T-helper 2 cell treated with Interferon-gamma antibody and Interleukin-4, amounts not matched to agents 5 μg/mL and 100 μg/mL, for 36 hours (primary cell): Measurements from ENCODE around the gene BACH2.

ENCODE experiments used
- DNase-seq: peaks from one replicate; pipeline ENCODE4 v3.0.0; 2021; ENCODE audit warnings: low spot score
- H3K27ac Mint-ChIP-seq: one replicate; pipeline ENCODE4 v1.8.0; 2021; ENCODE audit warnings: mild to moderate bottlenecking, mixed read lengths
- H3K27me3 Mint-ChIP-seq: one replicate; pipeline ENCODE4 v1.8.0; 2021; ENCODE audit warnings: low read depth, mixed read lengths
- H3K36me3 Mint-ChIP-seq: one replicate; pipeline ENCODE4 v1.8.0; 2021; ENCODE audit warnings: low read depth, mixed read lengths
- H3K4me1 Mint-ChIP-seq: one replicate; pipeline ENCODE4 v1.8.0; 2021; ENCODE audit warnings: low read depth, mixed read lengths
- H3K4me3 Mint-ChIP-seq: one replicate; pipeline ENCODE4 v1.8.0; 2022; ENCODE audit warnings: mild to moderate bottlenecking, moderate library complexity, mixed read lengths
- H3K9me3 Mint-ChIP-seq: one replicate; pipeline ENCODE4 v1.8.0; 2021; ENCODE audit warnings: mixed read lengths

BACH2 gene

DNA sequence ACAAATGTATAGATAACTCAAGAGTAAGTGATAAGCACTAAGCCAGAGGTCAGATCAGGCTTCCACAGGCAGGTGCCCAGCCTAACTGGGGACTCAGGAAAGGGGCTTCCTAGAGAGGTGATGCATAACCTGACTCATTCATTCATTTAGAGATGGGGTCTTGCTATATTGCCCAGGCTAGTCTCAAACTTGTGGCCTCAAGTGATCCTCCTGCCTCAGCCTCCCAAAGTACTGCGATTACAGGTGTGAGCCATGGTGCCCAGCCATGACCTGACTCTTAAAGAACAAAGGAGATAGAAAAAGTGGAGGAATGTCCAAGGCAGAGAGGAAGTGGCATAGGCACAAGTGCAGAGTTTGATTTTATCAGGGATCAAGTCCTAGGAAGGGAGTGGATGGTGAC is 360.5 kb downstream of the BACH2 start:
- no peaks in the 10 kb centered on the region for H3K27me3 Mint-ChIP-seq
- H3K4me3 Mint-ChIP-seq = no peak overlapping the region
- DNase-seq = no peak
- no peaks in the 10 kb centered on the region for H3K9me3 Mint-ChIP-seq
- peaks cover 7% of the 10 kb centered on the region for H3K4me1 Mint-ChIP-seq
- H3K27ac Mint-ChIP-seq = peak overlapping the region; percentile 26
- peaks cover 36% of the 10 kb centered on the region for H3K36me3 Mint-ChIP-seq

DNA sequence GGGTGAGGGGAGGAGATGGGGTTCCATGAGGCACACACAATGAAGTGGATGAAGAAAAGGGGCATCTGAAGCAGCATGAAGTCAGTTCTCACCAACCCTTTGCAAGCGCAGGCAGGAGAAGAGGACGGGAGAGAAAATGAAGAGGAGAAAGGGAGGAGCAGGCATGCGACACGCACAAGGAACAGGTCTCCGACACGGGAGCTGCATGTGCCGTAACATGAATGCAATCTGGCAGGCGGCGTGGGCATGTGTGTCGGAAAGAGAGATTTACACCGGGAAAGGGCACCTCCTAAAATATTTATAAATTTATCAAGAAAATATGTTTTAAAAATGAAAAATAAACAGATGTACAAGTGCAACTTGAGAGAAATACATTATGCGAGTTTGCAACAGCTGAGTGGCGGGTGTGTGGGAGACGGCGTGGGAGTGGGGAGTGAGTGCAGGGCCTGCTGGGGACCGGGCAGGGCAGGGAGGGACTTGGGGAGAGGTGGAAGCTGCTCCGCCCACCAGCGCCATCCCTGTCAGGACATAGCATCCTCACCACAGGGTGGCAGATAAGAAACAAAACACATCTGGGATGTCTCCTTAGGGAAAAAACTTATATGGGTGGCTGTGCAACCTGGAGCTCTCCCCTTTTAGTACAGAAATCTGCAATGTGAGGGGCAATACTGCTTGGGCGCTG is 361.8 kb downstream of the BACH2 start:
- no peak for DNase-seq
- H3K4me3 Mint-ChIP-seq = no peak overlapping the region
- H3K36me3 Mint-ChIP-seq = peaks cover 39% of the 10 kb centered on the region
- H3K27ac Mint-ChIP-seq = peak overlapping the region; percentile 31
- peaks cover 3% of the 10 kb centered on the region for H3K4me1 Mint-ChIP-seq
- H3K27me3 Mint-ChIP-seq = no peaks in the 10 kb centered on the region
- H3K9me3 Mint-ChIP-seq = no peaks in the 10 kb centered on the region

DNA sequence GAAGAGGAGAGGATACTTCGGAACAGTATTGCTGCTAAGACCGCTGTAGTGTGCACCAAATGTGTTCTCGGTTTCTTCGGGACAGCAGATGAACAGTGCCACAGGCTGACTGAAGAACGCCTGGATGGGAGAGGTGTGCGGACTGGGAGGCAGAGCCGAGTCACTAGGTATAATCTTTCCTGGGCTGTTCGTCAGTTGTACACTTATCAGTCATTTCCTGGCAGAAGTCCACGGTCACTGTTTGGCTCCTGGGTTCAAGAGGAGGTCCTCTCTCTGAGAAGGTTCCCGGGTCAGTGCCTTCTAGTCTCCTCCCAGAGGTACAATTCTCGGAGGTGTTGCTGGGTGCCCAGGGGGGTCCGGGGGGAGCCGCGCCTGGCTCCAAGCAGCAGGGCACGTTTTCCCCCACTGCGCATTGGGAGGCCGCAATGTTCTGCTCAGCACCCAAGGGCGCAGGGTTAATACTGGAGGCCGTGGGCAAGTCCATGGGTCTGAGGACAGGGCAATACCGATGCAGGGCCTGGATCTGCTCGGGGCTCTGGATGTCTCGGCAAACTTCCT is 364.3 kb downstream of the BACH2 start:
- H3K4me3 Mint-ChIP-seq = no peak overlapping the region
- peaks cover 39% of the 10 kb centered on the region for H3K36me3 Mint-ChIP-seq
- H3K27ac Mint-ChIP-seq = no peak overlapping the region
- DNase-seq = no peak
- H3K4me1 Mint-ChIP-seq = peaks cover 8% of the 10 kb centered on the region
- H3K9me3 Mint-ChIP-seq = no peaks in the 10 kb centered on the region
- H3K27me3 Mint-ChIP-seq = no peaks in the 10 kb centered on the region

DNA sequence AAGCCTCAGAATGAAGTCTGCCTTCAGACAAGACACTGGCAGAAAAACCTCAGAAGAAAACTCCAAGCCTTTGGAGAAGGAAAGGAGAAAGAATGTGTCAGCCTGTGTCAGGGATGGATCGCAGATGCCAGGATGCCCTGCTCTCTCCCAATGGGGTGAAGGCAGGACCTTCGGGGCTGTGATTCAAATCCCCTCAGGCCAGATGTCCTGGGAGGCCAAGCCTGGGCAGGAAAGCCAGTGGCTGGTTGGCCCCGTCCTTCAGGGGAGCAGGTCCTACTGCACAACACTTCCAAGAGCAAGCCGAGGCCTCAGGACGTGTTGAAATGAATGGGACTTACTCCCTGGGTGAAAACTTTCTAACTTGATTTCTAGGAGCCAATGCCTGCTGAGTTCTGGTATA is 365.9 kb downstream of the BACH2 start:
- DNase-seq = no peak
- Mint-ChIP-seq H3K36me3 (peaks cover 30% of the 10 kb centered on the region), H3K4me3 (no peak overlapping the region), H3K27ac (no peak overlapping the region), H3K9me3 (no peaks in the 10 kb centered on the region), H3K4me1 (peaks cover 18% of the 10 kb centered on the region), H3K27me3 (no peaks in the 10 kb centered on the region)

DNA sequence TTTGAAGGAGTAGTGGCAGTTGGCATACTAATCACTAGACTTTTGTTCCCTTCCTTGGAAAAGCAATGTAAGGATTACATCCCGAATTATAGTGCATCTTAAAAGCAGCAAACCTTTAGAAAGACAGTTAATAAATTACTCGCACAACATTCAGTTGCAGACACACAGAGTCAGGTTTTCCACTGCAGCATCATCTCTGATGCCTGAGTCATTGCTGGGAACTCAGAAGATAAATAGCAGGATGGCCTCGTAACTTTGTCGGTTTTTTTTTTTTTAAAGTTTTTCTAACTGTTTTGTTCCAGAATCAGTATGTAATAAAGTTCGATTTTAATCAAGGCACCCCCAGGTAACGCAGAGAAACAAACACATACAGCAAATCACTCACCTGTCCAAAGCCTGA is 368.0 kb downstream of the BACH2 start:
- DNase-seq = peak; percentile 23
- Mint-ChIP-seq H3K4me3 (no peak overlapping the region), H3K27ac (no peak overlapping the region), H3K9me3 (no peaks in the 10 kb centered on the region), H3K36me3 (peaks cover 26% of the 10 kb centered on the region), H3K4me1 (peaks cover 19% of the 10 kb centered on the region), H3K27me3 (no peaks in the 10 kb centered on the region)

DNA sequence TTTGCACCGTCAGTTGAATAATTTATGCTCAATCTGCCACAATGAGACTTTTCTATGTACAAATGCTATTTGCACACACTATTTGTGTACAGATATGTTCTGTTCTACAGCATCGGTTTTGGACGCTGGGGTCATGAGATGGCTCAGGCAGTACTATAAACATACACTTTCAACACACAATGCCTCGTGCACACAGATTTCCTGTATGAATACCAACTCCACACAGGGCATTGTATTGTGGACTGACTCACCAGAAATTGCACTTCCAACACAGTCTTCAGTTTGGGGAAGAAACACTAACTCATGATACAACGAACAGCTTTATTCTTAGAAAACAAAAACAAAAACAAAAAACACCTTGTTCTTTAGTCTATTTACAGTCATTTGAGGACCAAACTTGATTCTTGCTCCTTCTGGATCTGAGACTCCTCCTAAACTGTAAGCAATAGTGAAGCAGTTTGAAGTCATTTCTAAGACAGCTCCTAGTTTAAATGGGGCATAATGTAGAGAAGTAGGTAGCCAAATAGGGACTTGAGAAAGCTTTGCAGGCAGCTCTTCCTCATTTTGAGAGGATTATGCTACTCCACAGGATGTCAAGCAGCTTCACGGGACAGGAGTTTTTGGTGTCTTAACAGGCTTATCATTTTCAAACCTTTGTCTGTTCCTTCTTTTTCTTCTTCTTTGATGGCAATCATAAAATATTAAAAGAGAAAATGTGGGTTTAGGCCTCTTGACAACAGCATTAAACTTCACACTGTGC is 368.7 kb downstream of the BACH2 start:
- no peaks in the 10 kb centered on the region for H3K9me3 Mint-ChIP-seq
- H3K4me3 Mint-ChIP-seq = no peak overlapping the region
- no peak for DNase-seq
- no peak overlapping the region for H3K27ac Mint-ChIP-seq
- peaks cover 19% of the 10 kb centered on the region for H3K4me1 Mint-ChIP-seq
- H3K36me3 Mint-ChIP-seq = peaks cover 22% of the 10 kb centered on the region
- no peaks in the 10 kb centered on the region for H3K27me3 Mint-ChIP-seq

DNA sequence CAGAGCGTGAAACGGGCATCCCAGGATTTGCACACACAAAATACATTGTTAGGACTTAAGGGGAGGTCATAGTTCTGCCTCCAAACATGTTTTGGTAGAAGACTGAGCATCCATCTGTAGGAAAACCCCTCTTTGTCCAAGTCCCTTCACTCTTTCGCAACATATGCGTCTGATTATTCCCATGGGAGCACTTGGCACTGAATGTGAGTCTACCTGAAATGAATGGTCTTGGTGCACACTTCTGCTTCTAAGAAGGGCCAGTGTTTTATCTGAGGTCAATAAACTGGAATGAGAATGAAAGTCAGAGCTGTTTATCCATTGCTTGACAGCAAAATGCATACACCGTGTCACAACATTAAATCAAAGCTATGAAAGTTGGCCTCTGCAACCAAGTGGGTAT is 369.4 kb downstream of the BACH2 start:
- H3K27ac Mint-ChIP-seq = no peak overlapping the region
- peaks cover 19% of the 10 kb centered on the region for H3K4me1 Mint-ChIP-seq
- no peaks in the 10 kb centered on the region for H3K27me3 Mint-ChIP-seq
- no peaks in the 10 kb centered on the region for H3K9me3 Mint-ChIP-seq
- DNase-seq = no peak
- peaks cover 22% of the 10 kb centered on the region for H3K36me3 Mint-ChIP-seq
- no peak overlapping the region for H3K4me3 Mint-ChIP-seq

DNA sequence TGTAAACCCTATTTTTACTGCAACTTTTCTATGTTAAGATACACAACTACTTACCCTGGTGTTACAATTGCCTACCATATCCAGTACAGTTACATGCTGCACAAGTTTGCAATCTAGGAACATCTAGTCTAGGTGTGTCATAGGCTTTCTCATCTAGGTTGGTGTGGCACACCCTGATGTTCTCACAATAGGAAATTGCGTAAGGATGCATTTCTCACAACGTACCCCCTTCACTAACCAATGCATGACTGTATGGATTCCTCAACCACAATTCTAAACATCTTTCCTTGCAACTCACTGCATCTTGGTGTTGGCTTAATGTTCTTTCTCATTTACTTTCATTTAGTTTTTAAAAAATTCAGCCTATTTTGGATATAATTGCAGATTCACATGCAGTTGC is 370.8 kb downstream of the BACH2 start:
- Mint-ChIP-seq H3K27ac (no peak overlapping the region), H3K4me3 (no peak overlapping the region)

DNA sequence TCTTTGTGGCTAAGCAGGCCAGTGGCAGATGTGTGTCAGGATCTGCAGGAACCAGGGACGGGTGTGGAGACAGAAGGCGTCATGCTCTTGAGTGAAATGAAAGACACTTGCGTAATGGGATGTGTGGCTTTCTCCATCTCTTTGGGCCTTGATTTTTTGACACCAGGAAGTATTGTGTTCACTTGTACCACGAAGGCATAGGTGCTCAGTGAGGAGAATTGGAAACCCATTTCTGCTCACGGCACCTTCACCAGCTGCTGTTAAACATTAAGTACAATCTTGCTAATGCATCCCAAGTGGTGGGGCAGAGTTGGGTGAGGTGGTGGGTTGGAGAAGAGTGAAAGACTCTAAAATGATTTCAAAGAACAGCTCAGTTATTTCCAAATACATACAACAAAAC is 372.4 kb downstream of the BACH2 start:
- Mint-ChIP-seq H3K9me3 (no peaks in the 10 kb centered on the region), H3K36me3 (peaks cover 3% of the 10 kb centered on the region), H3K27me3 (no peaks in the 10 kb centered on the region), H3K27ac (no peak overlapping the region), H3K4me3 (no peak overlapping the region), H3K4me1 (peaks cover 12% of the 10 kb centered on the region)
- DNase-seq = no peak

More for the DNA sequence above, 370.8 kb downstream of the BACH2 start:
- H3K4me1 Mint-ChIP-seq = peaks cover 19% of the 10 kb centered on the region
- H3K9me3 Mint-ChIP-seq = no peaks in the 10 kb centered on the region
- no peaks in the 10 kb centered on the region for H3K27me3 Mint-ChIP-seq
- H3K36me3 Mint-ChIP-seq = peaks cover 14% of the 10 kb centered on the region
- no peak for DNase-seq

DNA sequence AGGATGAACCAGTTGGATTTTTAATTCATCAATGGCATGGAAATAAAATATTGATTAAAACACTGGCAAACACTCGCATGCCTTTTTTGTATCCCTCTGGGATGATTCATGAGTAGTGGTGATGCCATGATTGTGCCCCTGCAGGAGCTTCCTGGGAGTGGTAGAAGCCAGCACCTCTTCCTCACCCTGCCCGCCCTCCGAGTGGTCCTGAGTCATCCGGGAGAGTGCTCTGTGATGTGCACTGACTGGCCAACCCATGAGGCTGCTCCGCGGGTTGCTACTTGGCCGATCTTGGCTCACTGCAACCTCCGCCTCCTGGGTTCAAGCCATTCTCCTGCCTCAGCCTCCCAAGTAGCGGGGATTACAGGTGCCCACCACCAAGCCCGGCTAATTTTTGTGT is 375.0 kb downstream of the BACH2 start:
- H3K4me3 Mint-ChIP-seq = no peak overlapping the region

DNA sequence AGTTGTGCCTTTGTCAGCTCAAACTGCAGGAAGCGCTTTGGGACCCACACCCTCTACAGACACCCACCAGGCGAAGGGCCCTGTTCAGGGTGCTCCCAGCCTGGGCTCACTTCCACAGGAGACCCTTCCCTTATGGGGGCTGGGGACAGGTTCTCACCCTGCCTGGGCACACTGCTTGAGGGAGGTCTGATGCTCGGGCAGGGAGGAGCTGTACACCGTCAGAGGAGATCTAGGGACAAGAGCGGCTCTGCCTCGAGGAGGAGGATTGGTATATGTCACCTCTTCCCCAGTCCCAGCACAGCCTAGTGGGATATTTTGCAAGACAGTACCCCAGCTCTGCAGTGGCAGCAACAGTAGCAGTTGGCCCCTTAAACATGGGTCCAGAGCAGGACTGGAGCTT is 375.4 kb downstream of the BACH2 start:
- H3K36me3 Mint-ChIP-seq = peaks cover 1% of the 10 kb centered on the region
- DNase-seq = no peak

More for the DNA sequence above, 375.0 kb downstream of the BACH2 start:
- DNase-seq = no peak
- Mint-ChIP-seq H3K27ac (no peak overlapping the region), H3K27me3 (no peaks in the 10 kb centered on the region), H3K36me3 (peaks cover under 1% of the 10 kb centered on the region), H3K9me3 (peaks cover 11% of the 10 kb centered on the region), H3K4me1 (peaks cover 8% of the 10 kb centered on the region)

DNA sequence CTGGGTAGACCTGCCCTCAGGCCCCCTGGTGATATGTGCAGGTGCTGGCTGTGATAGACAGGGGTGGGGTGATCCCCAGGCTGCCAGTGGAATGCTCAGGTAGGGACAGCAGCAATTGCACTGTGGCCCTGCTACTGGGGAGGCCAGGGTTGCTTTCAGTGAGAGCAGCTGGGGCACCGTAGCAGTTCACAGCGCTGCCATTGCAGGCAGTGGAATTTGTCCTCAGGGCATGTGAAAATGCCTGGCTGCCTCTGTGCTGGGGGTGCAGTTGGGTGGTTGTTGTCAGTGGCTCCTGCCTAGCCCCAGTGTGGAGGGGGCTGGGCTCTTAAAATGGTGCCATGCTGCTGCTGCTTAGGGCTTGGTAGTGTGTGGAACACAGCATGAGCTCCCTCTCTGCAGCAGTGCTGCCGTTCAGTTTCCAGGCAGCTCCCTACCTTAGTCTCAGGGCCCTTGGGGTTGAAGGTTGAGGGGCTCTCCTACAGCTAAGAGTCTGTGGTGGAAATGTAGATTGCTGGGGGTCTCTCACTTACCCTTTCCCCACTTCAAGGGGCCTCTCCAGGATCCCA is 378.8 kb downstream of the BACH2 start:
- Mint-ChIP-seq H3K36me3 (peaks cover 3% of the 10 kb centered on the region), H3K27ac (no peak overlapping the region), H3K4me1 (peaks cover 2% of the 10 kb centered on the region), H3K4me3 (no peak overlapping the region), H3K27me3 (peaks cover 2% of the 10 kb centered on the region), H3K9me3 (peaks cover 25% of the 10 kb centered on the region)
- DNase-seq = no peak

More for the DNA sequence above, 375.4 kb downstream of the BACH2 start:
- Mint-ChIP-seq H3K9me3 (peaks cover 16% of the 10 kb centered on the region), H3K27ac (no peak overlapping the region), H3K4me1 (peaks cover 5% of the 10 kb centered on the region), H3K27me3 (no peaks in the 10 kb centered on the region), H3K4me3 (no peak overlapping the region)

DNA sequence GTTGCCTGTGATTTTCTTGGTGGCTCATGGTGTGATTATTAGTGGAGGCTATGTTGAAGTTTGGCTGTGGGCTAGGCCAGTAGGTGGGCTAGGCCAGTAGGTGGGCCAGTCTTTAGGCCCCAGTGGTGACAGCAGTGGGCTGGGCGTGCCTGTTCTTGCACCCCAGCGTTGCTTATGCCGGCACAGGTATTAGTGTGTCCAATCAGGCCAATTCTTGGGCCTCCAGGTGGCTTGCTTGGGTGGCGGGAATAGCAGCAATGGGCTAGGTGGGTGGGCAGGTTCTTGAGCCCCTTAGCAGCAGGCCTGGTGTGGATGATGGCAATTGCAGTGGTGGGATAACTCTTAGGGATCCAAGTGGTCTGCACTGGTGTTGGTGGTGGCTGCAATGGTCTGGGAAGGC is 379.4 kb downstream of the BACH2 start:
- peaks cover 2% of the 10 kb centered on the region for H3K4me1 Mint-ChIP-seq

More for the DNA sequence above, 379.4 kb downstream of the BACH2 start:
- Mint-ChIP-seq H3K27ac (no peak overlapping the region), H3K36me3 (peaks cover 3% of the 10 kb centered on the region), H3K27me3 (peaks cover 2% of the 10 kb centered on the region), H3K4me3 (no peak overlapping the region), H3K9me3 (peaks cover 25% of the 10 kb centered on the region)
- no peak for DNase-seq
